Stomach (tissue), 9 donors: ENCODE measurements around the gene ATOH7. TPM values are rescaled to one million over a fixed set of nuclear protein-coding genes. Genes with fewer than 3 reads are reported as not detected.
A peak's percentile ranks its signal among the peaks of the same experiment; 100 is the strongest.

Source experiments
- DNase-seq, 2 donors: peaks; one replicate each; pipeline versions ENCODE4 v3.0.0 to v3.0.0-alpha.2; 2013 to 2019
- H3K27ac ChIP-seq, 5 donors: fragments of 200-600 bp in 4 of 5; sonication (generic) in 4 of 5; one replicate each; pipeline ENCODE4 v1.5.1; 2013 to 2019; ENCODE audit warnings: mild to moderate bottlenecking in 1 of 5, moderate library complexity in 1 of 5
- H3K27me3 ChIP-seq, 3 donors: fragments of 200-600 bp; sonication (generic); one replicate each; pipeline ENCODE4 v1.5.1; 2017 to 2019; ENCODE audit warnings: mixed run types in 1 of 3
- H3K36me3 ChIP-seq, 4 donors: fragments of 200-600 bp; sonication (generic); 1 replicate in 3 of 4; 2 replicates in 1 of 4; pipeline ENCODE4 v1.5.1; 2016 to 2019
- H3K4me1 ChIP-seq, 4 donors: fragments of 200-600 bp; sonication (generic); one replicate each; pipeline ENCODE4 v1.5.1; 2016 to 2019
- H3K4me3 ChIP-seq, 4 donors: fragments of 200-600 bp; sonication (generic) in 3 of 4; one replicate each; pipeline ENCODE4 v1.5.1; 2016 to 2019; ENCODE audit warnings: mild to moderate bottlenecking in 1 of 4
- H3K9me3 ChIP-seq, 4 donors: fragments of 200-600 bp; sonication (generic); one replicate each; pipeline ENCODE4 v1.5.1; 2016 to 2019
- EP300 ChIP-seq: sonication (generic); formaldehyde crosslinking; IDR thresholded peaks from one replicate; pipeline ENCODE4 v1.6.1; 2017; ENCODE audit warnings: antibody characterized with exemption
- POLR2A ChIP-seq, 4 donors: fragments of 450-650 bp; IDR thresholded peaks; one replicate each; pipeline ENCODE4 v1.6.1; 2016; ENCODE audit warnings: antibody characterized with exemption in 4 of 4, control low read depth in 2 of 4, mild to moderate bottlenecking in 1 of 4, moderate library complexity in 1 of 4
- POLR2AphosphoS5 ChIP-seq, 3 donors: sonication (generic); formaldehyde crosslinking; IDR thresholded peaks; one replicate each; pipeline ENCODE4 v1.6.1; 2016; ENCODE audit warnings: antibody characterized with exemption in 3 of 3
- WGBS, 5 donors: extraction: QIAGEN DNeasy Blood & Tissue Kit in 3 of 5; methylation state at CpG; one replicate each; pipeline versions ENCODE4 v1.1.5 to v1.1.7; 2013 to 2018; 5-methylcytosine and 5-hydroxymethylcytosine counted together
- intact Hi-C: fragments of 100-400 bp; cut with DNase I; formaldehyde crosslinking; loops from one replicate; pipeline ENCODE4 v1.15.1; 2023; ENCODE audit warnings: low total_unique reads
- polyA plus RNA-seq, 3 donors: library from polyadenylated mRNA; stranded (reverse); fragments of 200-250 nt; gene quantifications; one replicate each; pipeline ENCODE4 v1.2.3, GENCODE V29; 2013
- total RNA-seq, 5 donors: library from RNA; depleted of rRNA; stranded (reverse); fragments of >200 nt; gene quantifications; one replicate each; pipeline versions ENCODE4 v1.1.0 to v1.2.3, GENCODE V29; 2014 to 2016
- TF ChIP-seq, protein P1 (sequence below), 7 experiments: fragments of 450-650 bp in 4 of 7; fragments of 200-600 bp in 3 of 7; sonication (generic) in 3 of 7; IDR thresholded peaks; one replicate each; pipeline ENCODE4 v1.5.1; 2016 to 2019; ENCODE audit warnings: antibody characterized with exemption in 7 of 7, control low read depth in 2 of 7, mild to moderate bottlenecking in 1 of 7
- donor health status: healthy with polysubstance abuse.
- donor health status: Bipolar disorder and iron deficiency.
- donor health status: healthy.

Gene ATOH7
- total and polyA plus RNA-seq, 8 donors, result 0.30 TPM; not detected in 7

DNA sequence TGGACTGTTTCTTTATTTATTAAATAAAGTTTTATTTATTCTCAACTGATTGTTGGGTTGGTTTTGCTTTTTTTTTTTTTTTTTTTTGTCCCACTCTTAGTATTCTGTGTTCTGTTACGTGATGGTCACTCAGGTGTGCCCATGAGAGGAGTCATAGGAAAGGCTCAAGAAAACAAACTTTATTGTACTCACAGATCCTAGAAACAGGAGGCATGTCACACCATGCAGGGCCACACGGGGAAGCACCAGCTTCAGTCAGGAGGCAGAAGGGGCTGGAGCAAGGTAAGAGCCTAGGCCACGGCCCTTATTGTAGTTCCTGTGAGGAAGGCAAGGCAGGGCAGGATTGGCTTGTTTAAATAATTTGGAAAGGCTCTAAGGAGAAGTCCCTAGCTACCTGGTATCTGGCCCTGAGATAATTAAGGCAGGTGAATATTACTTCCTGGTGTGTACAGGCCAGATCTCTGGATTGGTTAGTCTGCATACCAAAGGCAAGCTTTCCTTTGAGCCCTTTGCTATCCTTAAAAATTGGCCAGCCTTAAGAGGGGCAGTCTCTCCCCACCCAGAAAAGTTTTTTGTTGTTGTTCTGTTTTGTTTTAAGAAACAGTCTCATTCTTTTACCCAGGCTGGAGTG is 8.3 kb downstream of the ATOH7 start:
- WGBS, 5 donors, result 50 to 71% (median 55%) methylated on average over 3 of the region's 3 CpGs
- intact Hi-C loops, result no loop called here
- no peak overlapping the region for H3K4me3 ChIP-seq
- DNase-seq, result peak in 1 of 2 donors; percentile 26
- no peaks in the 10 kb centered on the region for H3K9me3 ChIP-seq
- TF ChIP-seq POLR2A (IDR thresholded peaks at IDR 0.05) (no peak), EP300 (no peak), POLR2AphosphoS5 (IDR thresholded peaks at IDR 0.05) (no peak)
- TF ChIP-seq, protein P1, sequence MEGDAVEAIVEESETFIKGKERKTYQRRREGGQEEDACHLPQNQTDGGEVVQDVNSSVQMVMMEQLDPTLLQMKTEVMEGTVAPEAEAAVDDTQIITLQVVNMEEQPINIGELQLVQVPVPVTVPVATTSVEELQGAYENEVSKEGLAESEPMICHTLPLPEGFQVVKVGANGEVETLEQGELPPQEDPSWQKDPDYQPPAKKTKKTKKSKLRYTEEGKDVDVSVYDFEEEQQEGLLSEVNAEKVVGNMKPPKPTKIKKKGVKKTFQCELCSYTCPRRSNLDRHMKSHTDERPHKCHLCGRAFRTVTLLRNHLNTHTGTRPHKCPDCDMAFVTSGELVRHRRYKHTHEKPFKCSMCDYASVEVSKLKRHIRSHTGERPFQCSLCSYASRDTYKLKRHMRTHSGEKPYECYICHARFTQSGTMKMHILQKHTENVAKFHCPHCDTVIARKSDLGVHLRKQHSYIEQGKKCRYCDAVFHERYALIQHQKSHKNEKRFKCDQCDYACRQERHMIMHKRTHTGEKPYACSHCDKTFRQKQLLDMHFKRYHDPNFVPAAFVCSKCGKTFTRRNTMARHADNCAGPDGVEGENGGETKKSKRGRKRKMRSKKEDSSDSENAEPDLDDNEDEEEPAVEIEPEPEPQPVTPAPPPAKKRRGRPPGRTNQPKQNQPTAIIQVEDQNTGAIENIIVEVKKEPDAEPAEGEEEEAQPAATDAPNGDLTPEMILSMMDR (IDR thresholded peaks at IDR 0.05), result no peak
- no peaks in the 10 kb centered on the region for H3K36me3 ChIP-seq
- H3K27ac ChIP-seq, result no peak overlapping the region
- peaks cover 0 to 3% (median 0%) of the 10 kb centered on the region in 3 donors for H3K27me3 ChIP-seq
- H3K4me1 ChIP-seq, result no peaks in the 10 kb centered on the region

DNA sequence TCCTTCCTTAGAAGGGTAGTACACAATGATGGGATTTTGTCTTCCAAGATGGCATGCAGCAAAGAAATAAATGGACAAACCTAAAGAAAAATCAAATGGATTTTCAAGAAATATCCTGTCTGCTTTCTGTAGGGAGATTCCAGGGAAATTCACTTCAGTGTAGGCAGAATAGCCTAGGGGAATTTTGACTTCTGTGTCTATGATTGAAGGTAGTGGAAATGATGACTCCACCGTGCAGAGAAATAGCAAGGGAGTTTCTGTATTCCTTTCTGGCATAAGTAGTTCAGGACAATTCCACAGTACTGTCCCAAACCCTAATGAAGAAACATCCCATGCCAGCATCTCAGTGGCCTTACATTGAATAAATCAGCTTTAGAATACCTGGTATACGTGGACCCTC is 9.5 kb downstream of the ATOH7 start:
- intact Hi-C loops, result no loop called here
- no peak for DNase-seq
- Histone ChIP-seq H3K36me3 (no peaks in the 10 kb centered on the region), H3K27ac (no peak overlapping the region), H3K27me3 (no peaks in the 10 kb centered on the region), H3K4me3 (no peak overlapping the region), H3K9me3 (no peaks in the 10 kb centered on the region), H3K4me1 (no peaks in the 10 kb centered on the region)
- WGBS, 5 donors, result 77 to 85% (median 80%) methylated on average over 2 of the region's 2 CpGs
- TF ChIP-seq EP300, result no peak

DNA sequence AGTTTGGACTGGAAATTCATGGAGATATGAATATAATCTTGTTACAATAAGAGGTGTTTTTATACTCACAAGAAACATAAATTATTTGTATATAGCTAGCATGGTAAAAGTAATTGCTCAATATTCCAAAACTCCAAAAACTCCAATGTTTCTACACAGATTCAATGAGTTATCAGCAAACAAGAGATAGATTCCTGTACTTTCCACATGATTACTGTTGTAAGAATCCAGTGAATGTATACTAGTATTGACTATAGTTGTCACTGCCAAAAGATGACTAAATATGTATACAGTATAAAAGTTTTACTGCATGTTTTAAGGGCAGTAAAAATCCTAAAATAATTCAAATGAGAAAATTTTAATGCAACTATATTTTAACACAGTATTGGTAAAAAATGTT is 10.7 kb downstream of the ATOH7 start:
- DNase-seq, result no peak
- H3K36me3 ChIP-seq, result no peaks in the 10 kb centered on the region
- H3K27ac ChIP-seq, result no peak overlapping the region
- no peaks in the 10 kb centered on the region for H3K4me1 ChIP-seq
- H3K4me3 ChIP-seq, result no peak overlapping the region
- no peak for TF ChIP-seq POLR2A (IDR thresholded peaks at IDR 0.05)
- TF ChIP-seq EP300, result no peak
- TF ChIP-seq POLR2AphosphoS5 (IDR thresholded peaks at IDR 0.05), result no peak
- TF ChIP-seq, protein P1 (IDR thresholded peaks at IDR 0.05), result no peak
- H3K9me3 ChIP-seq, result no peaks in the 10 kb centered on the region
- no peaks in the 10 kb centered on the region for H3K27me3 ChIP-seq
- intact Hi-C loops, result no loop called here

DNA sequence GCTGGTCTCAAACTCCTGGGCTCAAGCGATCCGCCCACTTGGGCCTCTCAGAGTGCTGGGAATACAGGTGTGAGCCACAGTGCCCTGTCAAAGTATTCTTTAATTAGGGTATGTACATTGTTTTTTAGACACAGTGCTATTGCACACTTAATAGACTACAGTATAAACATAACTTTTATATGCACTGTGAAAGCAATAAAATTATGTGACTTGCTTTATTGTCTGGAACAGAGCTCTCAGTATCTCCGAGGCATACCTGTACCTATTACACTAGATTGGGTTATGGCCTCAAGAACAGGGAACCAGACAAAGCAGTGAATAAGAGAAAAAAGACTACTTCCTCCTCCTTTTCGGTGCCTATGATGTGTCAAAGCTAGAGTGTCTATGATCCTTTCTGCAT is 13.1 kb downstream of the ATOH7 start:
- Histone ChIP-seq H3K27ac (no peak overlapping the region), H3K36me3 (no peaks in the 10 kb centered on the region), H3K4me3 (no peak overlapping the region), H3K27me3 (no peaks in the 10 kb centered on the region), H3K4me1 (no peaks in the 10 kb centered on the region), H3K9me3 (no peaks in the 10 kb centered on the region)
- no peak for DNase-seq
- TF ChIP-seq POLR2AphosphoS5 (IDR thresholded peaks at IDR 0.05) (no peak), POLR2A (IDR thresholded peaks at IDR 0.05) (no peak), EP300 (no peak)
- TF ChIP-seq, protein P1 (IDR thresholded peaks at IDR 0.05), result no peak
- WGBS, 5 donors, result 89 to 92% (median 90%) methylated on average over 4 of the region's 4 CpGs
- intact Hi-C loops, result no loop called here

DNA sequence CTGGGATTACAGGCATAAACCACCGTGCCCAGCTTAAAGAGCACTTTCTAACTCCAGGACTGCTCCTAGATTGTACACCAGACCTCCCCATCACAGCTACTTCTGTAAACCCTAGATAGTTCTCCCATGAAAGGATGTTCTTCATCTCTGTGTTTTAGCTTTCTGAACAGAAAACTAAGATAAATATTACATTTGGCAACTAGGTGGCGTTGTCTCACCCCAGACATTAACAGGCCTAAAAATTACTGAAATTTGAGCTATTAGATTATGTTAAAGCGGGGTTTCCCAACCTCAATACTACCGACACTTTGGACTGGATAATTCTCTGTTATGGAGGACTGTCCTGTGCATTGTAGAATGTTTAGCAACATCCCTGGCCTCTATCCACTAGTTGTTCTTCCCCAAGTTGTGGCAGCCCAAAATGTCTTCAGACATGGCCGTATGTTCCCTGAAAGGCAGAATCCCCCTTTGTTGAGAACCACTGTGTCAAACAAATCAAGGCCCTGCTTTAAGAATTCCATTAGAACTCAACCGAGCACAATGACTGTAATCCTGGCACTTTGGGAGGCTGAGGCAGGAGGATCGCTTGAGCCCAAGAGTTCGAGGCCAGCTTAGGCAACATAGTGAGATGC is 19.1 kb downstream of the ATOH7 start:
- Histone ChIP-seq H3K4me1 (no peaks in the 10 kb centered on the region), H3K27me3 (no peaks in the 10 kb centered on the region), H3K9me3 (no peaks in the 10 kb centered on the region), H3K27ac (no peak overlapping the region), H3K36me3 (no peaks in the 10 kb centered on the region), H3K4me3 (no peak overlapping the region)
- intact Hi-C loops, result no loop called here
- TF ChIP-seq, protein P1 (IDR thresholded peaks at IDR 0.05), result peak in 5 of 7 experiments; percentile 20 to 61 (median 48)
- TF ChIP-seq POLR2A (IDR thresholded peaks at IDR 0.05) (no peak), POLR2AphosphoS5 (IDR thresholded peaks at IDR 0.05) (no peak), EP300 (no peak)
- DNase-seq, result peak in 1 of 2 donors; percentile 59
- WGBS, 5 donors, result 52 to 61% (median 53%) methylated on average over 8 of the region's 8 CpGs
